Measurements from ENCODE around the gene NEDD8.

DNA sequence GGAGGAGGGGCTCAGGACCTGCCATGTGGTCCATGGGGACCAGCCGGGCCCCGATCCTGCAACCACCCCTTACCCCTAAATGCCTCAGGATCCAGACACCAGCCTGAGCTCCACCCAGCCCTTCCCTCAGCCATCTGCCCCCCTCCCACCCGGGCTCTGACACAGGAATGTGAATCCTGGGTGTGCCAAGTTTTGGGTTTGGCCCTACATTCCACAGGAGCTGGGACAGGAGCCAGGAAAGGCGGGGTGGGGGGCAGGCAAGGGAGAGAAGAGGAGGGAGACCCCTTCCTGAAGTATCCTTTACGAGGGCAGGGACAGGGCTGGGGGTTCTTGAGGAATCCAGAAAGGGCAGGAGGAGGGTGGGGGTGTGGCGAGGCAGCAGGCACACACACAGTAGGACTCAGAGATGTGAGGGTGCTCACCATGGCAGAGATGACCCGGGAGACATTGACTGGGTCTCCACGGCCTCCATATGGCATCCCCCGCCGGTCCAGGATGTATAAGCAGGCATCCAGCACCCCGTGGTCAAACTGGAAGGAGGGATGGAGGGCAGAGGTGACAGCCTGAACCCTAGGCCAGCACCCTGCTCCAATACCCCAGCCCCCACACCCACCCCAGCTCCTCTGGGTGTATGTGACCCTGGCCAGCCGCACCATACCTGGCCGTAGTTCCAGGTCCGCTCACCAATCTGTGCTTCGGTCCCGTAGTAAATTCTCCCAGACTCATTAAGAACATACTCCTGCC, 27.3 kb upstream of the NEDD8 start:
- TF ChIP-seq, protein P1, sequence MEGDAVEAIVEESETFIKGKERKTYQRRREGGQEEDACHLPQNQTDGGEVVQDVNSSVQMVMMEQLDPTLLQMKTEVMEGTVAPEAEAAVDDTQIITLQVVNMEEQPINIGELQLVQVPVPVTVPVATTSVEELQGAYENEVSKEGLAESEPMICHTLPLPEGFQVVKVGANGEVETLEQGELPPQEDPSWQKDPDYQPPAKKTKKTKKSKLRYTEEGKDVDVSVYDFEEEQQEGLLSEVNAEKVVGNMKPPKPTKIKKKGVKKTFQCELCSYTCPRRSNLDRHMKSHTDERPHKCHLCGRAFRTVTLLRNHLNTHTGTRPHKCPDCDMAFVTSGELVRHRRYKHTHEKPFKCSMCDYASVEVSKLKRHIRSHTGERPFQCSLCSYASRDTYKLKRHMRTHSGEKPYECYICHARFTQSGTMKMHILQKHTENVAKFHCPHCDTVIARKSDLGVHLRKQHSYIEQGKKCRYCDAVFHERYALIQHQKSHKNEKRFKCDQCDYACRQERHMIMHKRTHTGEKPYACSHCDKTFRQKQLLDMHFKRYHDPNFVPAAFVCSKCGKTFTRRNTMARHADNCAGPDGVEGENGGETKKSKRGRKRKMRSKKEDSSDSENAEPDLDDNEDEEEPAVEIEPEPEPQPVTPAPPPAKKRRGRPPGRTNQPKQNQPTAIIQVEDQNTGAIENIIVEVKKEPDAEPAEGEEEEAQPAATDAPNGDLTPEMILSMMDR (IDR thresholded peaks at IDR 0.05; ENCODE audit: low read length), result no peak
- no peak for TF ChIP-seq EZH2 (IDR thresholded peaks at IDR 0.05; ENCODE audit: borderline replicate concordance, low read length)
